ENCODE measurements around the gene SPATA1. TPM values are rescaled to one million over a fixed set of nuclear protein-coding genes. Genes with fewer than 3 reads are reported as not detected.

Gene SPATA1
- 1.3 TPM for polyA plus RNA-seq (2013, experiment 1 of 2)
- polyA plus RNA-seq (2013, experiment 2 of 2), result 0.88 TPM

- peak within 1 kb of the TSS; percentile 90 to 96 for H3K4ac ChIP-seq (ENCODE audit: low read depth in 1 of 2, low read length in 2 of 2)
- H3K4me2 ChIP-seq (ENCODE audit: low read length, poor library complexity, severe bottlenecking), result peak within 1 kb of the TSS; percentile 86
- H3K9ac ChIP-seq (ENCODE audit: low read length), result peak within 1 kb of the TSS; percentile 98
- H3K36me3 ChIP-seq (ENCODE audit: control insufficient read depth in 1 of 2, insufficient read depth in 2 of 2, low read depth in 1 of 2, low read length in 2 of 2), result peaks cover 4 to 25% of the 10 kb centered on the region in 2 experiments
- peak within 1 kb of the TSS; percentile 95 for H3K27ac ChIP-seq (ENCODE audit: low read length, poor library complexity, severe bottlenecking)
- H4K91ac ChIP-seq (ENCODE audit: low read length), result peak within 1 kb of the TSS; percentile 96
- peak within 1 kb of the TSS; percentile 99 for H3K18ac ChIP-seq (ENCODE audit: low read depth in 1 of 2, low read length in 2 of 2)
- H2BK120ac ChIP-seq (ENCODE audit: low read depth, low read length), result peak within 1 kb of the TSS; percentile 82
- WGBS, result under 1% methylated on average over 51 of the region's 60 CpGs
- peaks cover 4% of the 10 kb centered on the region for H3K79me1 ChIP-seq (replicated peaks; ENCODE audit: low read length, poor library complexity, severe bottlenecking)
- H3K14ac ChIP-seq (ENCODE audit: low read length in 2 of 2), result peak within 1 kb of the TSS; percentile 82 to 86
- H2AFZ ChIP-seq (ENCODE audit: low read depth, low read length), result peak within 1 kb of the TSS; percentile 56
- H3K4me3 ChIP-seq (ENCODE audit: insufficient read depth in 1 of 2, low read depth in 1 of 2, low read length in 2 of 2), result peak within 1 kb of the TSS; percentile 94
- H3K9me3 ChIP-seq (ENCODE audit: control insufficient read depth, low read length), result peaks cover 12% of the 10 kb centered on the region
- H3K27me3 ChIP-seq (ENCODE audit: control insufficient read depth in 1 of 2, insufficient read depth in 1 of 2, low read length in 2 of 2), result no peaks in the 10 kb centered on the region
- peak within 1 kb of the TSS; percentile 79 for H2BK15ac ChIP-seq (ENCODE audit: low read depth, poor library complexity, severe bottlenecking)
- peak within 1 kb of the TSS in 1 of 2 experiments; percentile 51 for H3K23ac ChIP-seq (ENCODE audit: low read length in 2 of 2)
- H2AK5ac ChIP-seq (ENCODE audit: low read length, severe bottlenecking), result peak within 1 kb of the TSS; percentile 90
- H3K4me1 ChIP-seq (ENCODE audit: control insufficient read depth, insufficient read depth, low read depth, low read length), result no peaks in the 10 kb centered on the region
- peak within 1 kb of the TSS; percentile 77 to 81 for H2BK12ac ChIP-seq (ENCODE audit: low read length in 2 of 2)
- DNase-seq, result peak; percentile 97
- H4K8ac ChIP-seq (ENCODE audit: low read length), result peak within 1 kb of the TSS; percentile 94
- peak within 1 kb of the TSS; percentile 96 for H2BK5ac ChIP-seq (ENCODE audit: low read depth, low read length, poor library complexity, severe bottlenecking)
Measured at GRCh38 chr1:84506002-84506728, at the start of gene SPATA1, which contains the start of gene GNG5. Gene SPATA1 (plus strand): TSS chr1:84506386. CDS start chr1:84516360, 9,974 bp downstream. Gene GNG5 (minus strand): TSS chr1:84506581. CDS start chr1:84506091, 490 bp downstream.

GRCh38 chr1:84462118-84462517 is 44.1 kb upstream of the SPATA1 start:
- Histone ChIP-seq H2AFZ (ENCODE audit: low read depth, low read length) (no peak overlapping the region), H3K27ac (ENCODE audit: low read length, poor library complexity, severe bottlenecking) (no peak overlapping the region)
- WGBS, result 73% methylated on average over 1 of the region's 1 CpG

GRCh38 chr1:84467298-84467697 is 38.9 kb upstream of the SPATA1 start:
- Histone ChIP-seq H2AFZ (ENCODE audit: low read depth, low read length) (no peak overlapping the region), H4K91ac (ENCODE audit: low read length) (no peak overlapping the region), H2BK5ac (ENCODE audit: low read depth, low read length, poor library complexity, severe bottlenecking) (no peak overlapping the region), H3K4ac (ENCODE audit: low read depth in 1 of 2, low read length in 2 of 2) (no peak overlapping the region), H3K79me1 (replicated peaks; ENCODE audit: low read length, poor library complexity, severe bottlenecking) (no peaks in the 10 kb centered on the region), H2AK5ac (ENCODE audit: low read length, severe bottlenecking) (no peak overlapping the region), H3K9me3 (ENCODE audit: control insufficient read depth, low read length) (no peaks in the 10 kb centered on the region), H3K36me3 (ENCODE audit: control insufficient read depth in 1 of 2, insufficient read depth in 2 of 2, low read depth in 1 of 2, low read length in 2 of 2) (no peaks in the 10 kb centered on the region), H3K4me1 (ENCODE audit: control insufficient read depth, insufficient read depth, low read depth, low read length) (no peaks in the 10 kb centered on the region), H3K23ac (ENCODE audit: low read length in 2 of 2) (no peak overlapping the region), H2BK15ac (ENCODE audit: low read depth, poor library complexity, severe bottlenecking) (no peak overlapping the region), H4K8ac (ENCODE audit: low read length) (no peak overlapping the region), H2BK12ac (ENCODE audit: low read length in 2 of 2) (no peak overlapping the region), H3K27ac (ENCODE audit: low read length, poor library complexity, severe bottlenecking) (no peak overlapping the region), H3K14ac (ENCODE audit: low read length in 2 of 2) (no peak overlapping the region), H3K27me3 (ENCODE audit: control insufficient read depth in 1 of 2, insufficient read depth in 1 of 2, low read length in 2 of 2) (peaks cover 10% of the 10 kb centered on the region in 2 experiments), H3K4me2 (ENCODE audit: low read length, poor library complexity, severe bottlenecking) (no peak overlapping the region), H3K9ac (ENCODE audit: low read length) (no peak overlapping the region), H3K18ac (ENCODE audit: low read depth in 1 of 2, low read length in 2 of 2) (no peak overlapping the region), H2BK120ac (ENCODE audit: low read depth, low read length) (no peak overlapping the region), H3K4me3 (ENCODE audit: insufficient read depth in 1 of 2, low read depth in 1 of 2, low read length in 2 of 2) (no peak overlapping the region)
- DNase-seq, result no peak

More at GRCh38 chr1:84462118-84462517, 44.1 kb upstream of the SPATA1 start:
- Histone ChIP-seq H3K23ac (ENCODE audit: low read length in 2 of 2) (no peak overlapping the region), H3K4me2 (ENCODE audit: low read length, poor library complexity, severe bottlenecking) (no peak overlapping the region), H2BK12ac (ENCODE audit: low read length in 2 of 2) (no peak overlapping the region), H3K4me1 (ENCODE audit: control insufficient read depth, insufficient read depth, low read depth, low read length) (no peaks in the 10 kb centered on the region), H3K9ac (ENCODE audit: low read length) (no peak overlapping the region), H4K91ac (ENCODE audit: low read length) (no peak overlapping the region), H3K9me3 (ENCODE audit: control insufficient read depth, low read length) (no peaks in the 10 kb centered on the region), H3K4me3 (ENCODE audit: insufficient read depth in 1 of 2, low read depth in 1 of 2, low read length in 2 of 2) (no peak overlapping the region), H3K18ac (ENCODE audit: low read depth in 1 of 2, low read length in 2 of 2) (no peak overlapping the region), H2BK15ac (ENCODE audit: low read depth, poor library complexity, severe bottlenecking) (no peak overlapping the region), H3K4ac (ENCODE audit: low read depth in 1 of 2, low read length in 2 of 2) (no peak overlapping the region), H2BK5ac (ENCODE audit: low read depth, low read length, poor library complexity, severe bottlenecking) (no peak overlapping the region), H3K36me3 (ENCODE audit: control insufficient read depth in 1 of 2, insufficient read depth in 2 of 2, low read depth in 1 of 2, low read length in 2 of 2) (no peaks in the 10 kb centered on the region), H3K14ac (ENCODE audit: low read length in 2 of 2) (no peak overlapping the region), H2AK5ac (ENCODE audit: low read length, severe bottlenecking) (no peak overlapping the region), H4K8ac (ENCODE audit: low read length) (no peak overlapping the region), H2BK120ac (ENCODE audit: low read depth, low read length) (no peak overlapping the region), H3K79me1 (replicated peaks; ENCODE audit: low read length, poor library complexity, severe bottlenecking) (no peaks in the 10 kb centered on the region), H3K27me3 (ENCODE audit: control insufficient read depth in 1 of 2, insufficient read depth in 1 of 2, low read length in 2 of 2) (peaks cover 16 to 23% of the 10 kb centered on the region in 2 experiments)
- no peak for DNase-seq

GRCh38 chr1:84476225-84476624 is 30.0 kb upstream of the SPATA1 start:
- H3K14ac ChIP-seq (ENCODE audit: low read length in 2 of 2), result no peak overlapping the region
- H3K4ac ChIP-seq (ENCODE audit: low read depth in 1 of 2, low read length in 2 of 2), result no peak overlapping the region
- peaks cover 0 to under 1% of the 10 kb centered on the region in 2 experiments for H3K36me3 ChIP-seq (ENCODE audit: control insufficient read depth in 1 of 2, insufficient read depth in 2 of 2, low read depth in 1 of 2, low read length in 2 of 2)
- no peak overlapping the region for H2BK5ac ChIP-seq (ENCODE audit: low read depth, low read length, poor library complexity, severe bottlenecking)
- no peak overlapping the region for H2BK12ac ChIP-seq (ENCODE audit: low read length in 2 of 2)
- H2AFZ ChIP-seq (ENCODE audit: low read depth, low read length), result no peak overlapping the region
- H3K23ac ChIP-seq (ENCODE audit: low read length in 2 of 2), result no peak overlapping the region
- no peaks in the 10 kb centered on the region for H3K4me1 ChIP-seq (ENCODE audit: control insufficient read depth, insufficient read depth, low read depth, low read length)
- H3K27ac ChIP-seq (ENCODE audit: low read length, poor library complexity, severe bottlenecking), result no peak overlapping the region
- H2BK15ac ChIP-seq (ENCODE audit: low read depth, poor library complexity, severe bottlenecking), result no peak overlapping the region
- H4K8ac ChIP-seq (ENCODE audit: low read length), result no peak overlapping the region
- no peak overlapping the region for H2AK5ac ChIP-seq (ENCODE audit: low read length, severe bottlenecking)
- H3K18ac ChIP-seq (ENCODE audit: low read depth in 1 of 2, low read length in 2 of 2), result no peak overlapping the region
- peaks cover 4% of the 10 kb centered on the region for H3K9me3 ChIP-seq (ENCODE audit: control insufficient read depth, low read length)
- H2BK120ac ChIP-seq (ENCODE audit: low read depth, low read length), result no peak overlapping the region
- H3K4me3 ChIP-seq (ENCODE audit: insufficient read depth in 1 of 2, low read depth in 1 of 2, low read length in 2 of 2), result no peak overlapping the region
- no peak for DNase-seq
- H3K9ac ChIP-seq (ENCODE audit: low read length), result no peak overlapping the region
- no CpG with 5 or more reads among the region's 1 CpG for WGBS
- H3K27me3 ChIP-seq (ENCODE audit: control insufficient read depth in 1 of 2, insufficient read depth in 1 of 2, low read length in 2 of 2), result peaks cover 0 to 5% of the 10 kb centered on the region in 2 experiments
- H4K91ac ChIP-seq (ENCODE audit: low read length), result no peak overlapping the region
- no peaks in the 10 kb centered on the region for H3K79me1 ChIP-seq (replicated peaks; ENCODE audit: low read length, poor library complexity, severe bottlenecking)
- no peak overlapping the region for H3K4me2 ChIP-seq (ENCODE audit: low read length, poor library complexity, severe bottlenecking)

Data from mesenchymal stem cell (in vitro differentiated cells and primary cell).